Kidney (tissue), 14 donors: Measurements from ENCODE around the gene MEIS2. TPM values are rescaled to one million over a fixed set of nuclear protein-coding genes. Genes with fewer than 3 reads are reported as not detected.
A peak's percentile ranks its signal among the peaks of the same experiment; 100 is the strongest.

Source experiments
- DNase-seq, 5 donors: peaks; one replicate each; pipeline ENCODE4 v3.0.0-alpha.2; 2013 to 2020
- FAIRE-seq: peaks from 2 replicates; lab custom pipeline; 2012; peaks lifted over from hg19 to GRCh38; lab: Jason Lieb, UNC
- H3K27ac ChIP-seq, 2 donors: one replicate each; pipeline ENCODE4 v1.7.0; 2013; ENCODE audit warnings: low read depth in 2 of 2, low read length in 2 of 2, inconsistent platforms in 1 of 2
- H3K27me3 ChIP-seq: one replicate; pipeline ENCODE4 v1.7.1; 2013; ENCODE audit warnings: low read length, inconsistent platforms; ENCODE audit not compliant: control insufficient read depth, insufficient read depth
- H3K36me3 ChIP-seq, 3 donors: one replicate each; pipeline versions ENCODE4 v1.7.0 to v1.7.1; 2013; ENCODE audit warnings: low read length in 3 of 3, control low read depth in 1 of 3, inconsistent platforms in 1 of 3; ENCODE audit not compliant: insufficient read depth in 3 of 3, control insufficient read depth in 2 of 3
- H3K4me1 ChIP-seq, 3 donors: one replicate each; pipeline versions ENCODE4 v1.7.0 to v1.7.1; 2013; ENCODE audit warnings: low read length in 3 of 3, inconsistent platforms in 1 of 3, low read depth in 1 of 3; ENCODE audit not compliant: control insufficient read depth in 2 of 3, insufficient read depth in 2 of 3
- H3K4me3 ChIP-seq, 3 donors: one replicate each; pipeline versions ENCODE4 v1.7.0 to v1.8.1; 2013; ENCODE audit warnings: low read length in 3 of 3, control low read depth in 1 of 3, inconsistent platforms in 1 of 3
- H3K9ac ChIP-seq, 3 donors: one replicate each; pipeline versions ENCODE4 v1.7.0 to v1.7.1; 2013; ENCODE audit warnings: low read length in 3 of 3, control low read depth in 1 of 3, inconsistent platforms in 1 of 3
- H3K9me3 ChIP-seq, 3 donors: one replicate each; pipeline versions ENCODE4 v1.7.0 to v1.7.1; 2013; ENCODE audit warnings: low read length in 3 of 3, control low read depth in 1 of 3, inconsistent platforms in 1 of 3; ENCODE audit not compliant: control insufficient read depth in 2 of 3, insufficient read depth in 1 of 3
- CTCF ChIP-seq: IDR thresholded peaks from 3 replicates; pipeline ENCODE4 v1.5.1; 2012; ENCODE audit warnings: mild to moderate bottlenecking, moderate library complexity, borderline replicate concordance; ENCODE audit not compliant: insufficient read depth; ENCODE audit errors: extremely low read depth
- intact Hi-C: fragments of 100-400 bp; cut with DNase I; formaldehyde crosslinking; loops from one replicate; pipeline ENCODE4 v1.11.1; 2022
- polyA plus RNA-seq: library from polyadenylated mRNA; stranded (reverse); fragments of 350-450 nt; fragmentation: Illumina TruSeq; extraction: RNeasy Lipid Tissue Mini Kit (QIAGEN cat#74804); gene quantifications from one replicate; pipeline ENCODE4 v1.2.3, GENCODE V29; 2014; ENCODE audit warnings: low read depth, low replicate concordance; ENCODE audit not compliant: insufficient read depth
- total RNA-seq: library from RNA; stranded (reverse); fragmentation: NEBNext Ultra II Directional; extraction: Animal tissue kit (Norgen Biotek cat#: 25700); gene quantifications from one replicate; pipeline ENCODE4 v1.2.1, GENCODE V29; 2021
- donor health status: control.
- donor health status: control.
- donor health status: control.
- donor health status: control.
- donor health status: control.
- donor health status: DM: yes; HTN: yes; CAD: no.
- donor health status: Normal renal cell carcinoma (clear cell type).

The MEIS2 gene
- total and polyA plus RNA-seq, 2 donors from 2014 or later = 14.7 to 50.9 TPM

DNA sequence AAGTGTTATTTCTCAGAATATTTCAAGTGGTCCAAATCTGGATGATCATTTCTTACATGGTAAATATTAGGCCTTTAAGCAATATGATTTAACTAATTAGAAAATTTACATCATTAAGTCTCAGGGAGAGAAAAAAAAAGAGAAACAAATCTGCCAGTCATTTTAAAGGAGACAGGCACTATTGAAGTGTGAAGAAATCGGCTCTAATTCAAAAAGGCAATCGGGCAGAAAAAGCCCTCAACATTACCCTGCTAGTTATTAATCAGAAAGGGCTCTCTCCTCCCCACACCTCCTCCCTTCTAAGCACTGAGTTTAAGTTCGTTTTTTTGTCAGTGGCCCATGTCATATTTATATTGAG, 215.9 kb downstream of the MEIS2 start:
- Histone ChIP-seq H3K4me1 (peaks cover 0 to 11% (median 8%) of the 10 kb centered on the region in 3 donors), H3K9ac (peak overlapping the region in 1 of 3 donors; percentile 42), H3K4me3 (peak overlapping the region in 1 of 3 donors; percentile 12), H3K27ac (no peak overlapping the region), H3K36me3 (no peaks in the 10 kb centered on the region), H3K9me3 (no peaks in the 10 kb centered on the region), H3K27me3 (peaks cover 30% of the 10 kb centered on the region)
- peak in 2 of 5 donors; percentile 50 to 72 for DNase-seq
- no peak for FAIRE-seq
- no peak for TF ChIP-seq CTCF
- intact Hi-C loops = loop anchor here (10.0 kb wide), 1 partner anchor 220 kb away; the partner anchor contains the start of gene MEIS2

GRCh38 chr15:36883713-36884517, 216.4 kb downstream of the MEIS2 start:
- DNase-seq (peak; percentile 93 to 98 (median 96)), FAIRE-seq (no peak)
- Histone ChIP-seq H3K4me3 (peak overlapping the region; percentile 61 to 71 (median 66)), H3K4me1 (peaks cover 0 to 11% (median 8%) of the 10 kb centered on the region in 3 donors), H3K27ac (no peak overlapping the region), H3K36me3 (no peaks in the 10 kb centered on the region), H3K27me3 (peaks cover 28% of the 10 kb centered on the region), H3K9me3 (no peaks in the 10 kb centered on the region), H3K9ac (peak overlapping the region in 1 of 3 donors; percentile 42)
- TF ChIP-seq CTCF = peak; percentile 73
- intact Hi-C loops = loop anchor here (10.0 kb wide), 1 partner anchor 221 kb away; the partner anchor contains the start of gene MEIS2

DNA sequence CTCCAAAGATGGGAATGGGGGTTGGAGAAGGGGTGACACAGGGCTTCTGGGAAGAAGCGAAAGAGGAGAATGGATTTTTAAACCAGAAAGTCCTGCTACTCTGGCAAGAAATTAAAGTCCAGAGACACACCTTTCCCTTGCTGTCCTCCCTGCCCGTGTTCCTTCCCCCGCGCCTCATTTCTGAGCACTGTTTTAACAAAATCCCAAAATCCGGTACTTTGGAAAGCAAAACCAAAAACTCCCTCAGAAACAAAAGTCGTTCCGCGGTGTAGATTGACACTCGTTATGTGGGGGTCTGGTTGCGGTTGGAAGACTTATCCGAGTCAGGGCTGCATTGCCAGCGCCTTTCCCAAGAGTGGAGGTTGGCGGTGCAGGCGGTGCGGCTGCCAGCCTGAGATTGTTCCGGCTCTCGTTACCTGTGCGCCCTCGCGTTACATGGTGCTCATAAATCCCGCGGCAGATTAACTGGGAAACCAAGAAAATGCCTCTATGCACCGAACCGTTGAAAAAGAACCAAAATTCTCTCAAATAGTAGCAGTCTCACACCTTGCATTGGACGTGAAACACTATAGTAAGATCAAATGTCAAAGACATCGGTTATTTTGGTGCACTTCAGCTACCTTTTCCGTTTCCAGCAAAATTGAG, 217.7 kb downstream of the MEIS2 start:
- no peaks in the 10 kb centered on the region for H3K9me3 ChIP-seq
- H3K27me3 ChIP-seq = peaks cover 27% of the 10 kb centered on the region
- no peak overlapping the region for H3K27ac ChIP-seq
- no peaks in the 10 kb centered on the region for H3K36me3 ChIP-seq
- FAIRE-seq (no peak), DNase-seq (peak in 4 of 5 donors; percentile 86 to 91 (median 86))
- H3K4me3 ChIP-seq = peak overlapping the region; percentile 61 to 71 (median 66)
- intact Hi-C loops = loop anchor here (10.0 kb wide), 1 partner anchor 222 kb away; the partner anchor contains the start of gene MEIS2
- H3K4me1 ChIP-seq = peaks cover 0 to 11% (median 8%) of the 10 kb centered on the region in 3 donors
- no peak for TF ChIP-seq CTCF
- H3K9ac ChIP-seq = peak overlapping the region in 2 of 3 donors; percentile 23 to 54
